Ovary (tissue), 9 donors: ENCODE data around the gene IPO9. TPM values are rescaled to one million over a fixed set of nuclear protein-coding genes. Genes with fewer than 3 reads are reported as not detected.

Experiments used
- DNase-seq, 5 donors: peaks; one replicate each; pipeline ENCODE4 v3.0.0-alpha.2; 2019 to 2020
- H3K27ac ChIP-seq, 2 donors: fragments of 200-600 bp; one replicate each; pipeline versions ENCODE4 v1.5.1 to v1.8.0; 2019 to 2022
- H3K27me3 ChIP-seq: fragments of 200-600 bp; one replicate; pipeline ENCODE4 v1.8.0; 2022
- H3K36me3 ChIP-seq: fragments of 200-600 bp; sonication (generic); one replicate; pipeline ENCODE4 v1.5.1; 2019
- H3K4me1 ChIP-seq: one replicate; pipeline ENCODE4 v1.8.1; 2013; ENCODE audit warnings: mild to moderate bottlenecking, moderate library complexity; ENCODE audit not compliant: insufficient read depth
- H3K4me3 ChIP-seq: fragments of 200-600 bp; sonication (generic); one replicate; pipeline ENCODE4 v1.5.1; 2017
- H3K9me3 ChIP-seq, 2 donors: fragments of 200-600 bp in 1 of 2; sonication (generic) in 1 of 2; one replicate each; pipeline versions ENCODE4 v1.5.1 to v1.8.1; 2013 to 2019; ENCODE audit warnings: mild to moderate bottlenecking in 1 of 2, moderate library complexity in 1 of 2
- EP300 ChIP-seq: sonication (generic); formaldehyde crosslinking; IDR thresholded peaks from one replicate; pipeline ENCODE4 v1.6.1; 2017; ENCODE audit warnings: antibody characterized with exemption
- POLR2A ChIP-seq: fragments of 450-650 bp; IDR thresholded peaks from one replicate; pipeline ENCODE4 v1.6.1; 2017; ENCODE audit warnings: antibody characterized with exemption, mild to moderate bottlenecking, moderate library complexity
- WGBS, 3 donors: extraction: QIAGEN DNeasy Blood & Tissue Kit in 1 of 3; methylation state at CpG; one replicate each; pipeline versions ENCODE4 v1.1.5 to v1.1.7; 2013 to 2017; 5-methylcytosine and 5-hydroxymethylcytosine counted together
- intact Hi-C, 4 donors: fragments of 100-400 bp; cut with DNase I; formaldehyde crosslinking; loops; one replicate each; pipeline versions ENCODE4 v1.11.0 to v1.15.1; 2022 to 2023
- polyA plus RNA-seq, 2 donors: library from polyadenylated mRNA; stranded (reverse); fragments of 200-250 nt in 1 of 2; fragments of 350-450 nt in 1 of 2; fragmentation: Illumina TruSeq in 1 of 2; extraction: RNeasy Lipid Tissue Mini Kit (QIAGEN cat#74804) in 1 of 2; gene quantifications; one replicate each; pipeline ENCODE4 v1.2.3, GENCODE V29; 2013 to 2014
- total RNA-seq, 7 donors: library from RNA; depleted of rRNA in 2 of 7; stranded (reverse); fragments of >200 nt in 2 of 7; fragmentation: NEBNext Ultra II Directional in 3 of 7; extraction: Animal tissue kit (Norgen Biotek cat#: 25700) in 3 of 7; gene quantifications; one replicate each; pipeline versions ENCODE4 v1.1.0 to v1.2.4, GENCODE V29; 2016 to 2023
- TF ChIP-seq, protein P1 (sequence below), 3 donors: fragments of 450-650 bp in 2 of 3; fragments of 200-600 bp in 1 of 3; IDR thresholded peaks; one replicate each; pipeline versions ENCODE4 v1.5.1 to v1.8.0; 2016 to 2022; ENCODE audit warnings: antibody characterized with exemption in 3 of 3, mild to moderate bottlenecking in 1 of 3
- donor health status: DM: no; HTN: no; CAD: no; lungs with moderate emphysema.
- donor health status: DM: no; HTN: no; CAD: no.
- donor health status: Bipolar disorder and iron deficiency.
- donor health status: DM: yes; HTN: yes; CAD: no.
- donor health status: DM: no; HTN: no; CAD: no.
- donor health status: DM: yes; HTN: yes; CAD: no.

Gene IPO9
- total and polyA plus RNA-seq, 9 donors = 12.9 to 43.8 (median 39.4) TPM

DNA sequence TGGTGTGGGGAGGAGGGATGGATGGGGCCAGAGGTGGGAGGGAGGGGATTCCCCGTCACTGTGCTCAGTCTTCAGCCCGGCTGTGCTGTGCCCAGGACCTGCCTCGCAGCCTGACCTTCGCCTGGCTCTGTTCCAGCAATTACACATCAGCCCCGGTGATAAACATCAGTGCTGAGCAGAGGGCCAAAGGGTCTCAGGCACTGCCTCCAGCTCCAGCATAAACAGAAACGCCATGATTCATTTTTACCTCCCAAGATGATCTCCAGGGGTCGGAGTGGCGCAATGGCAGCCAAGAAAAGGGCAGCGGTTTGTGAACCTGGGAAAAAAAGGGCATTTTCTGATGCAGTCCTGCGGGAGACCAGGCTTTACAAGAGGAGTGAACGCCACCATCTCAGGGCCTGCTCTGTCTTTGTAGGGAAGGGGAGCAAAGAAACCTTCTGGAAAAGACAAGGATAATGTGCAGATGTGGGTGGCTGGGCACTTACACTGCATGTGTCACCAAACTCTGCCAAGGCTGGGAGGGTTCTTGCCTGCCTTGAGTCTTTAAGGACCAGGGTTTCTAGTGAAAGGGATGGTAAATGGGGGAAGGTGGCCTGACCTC, 87.8 kb downstream of the IPO9 start:
- DNase-seq = peak; percentile 64 to 84 (median 77)
- Histone ChIP-seq H3K4me1 (peaks cover 60% of the 10 kb centered on the region), H3K27me3 (no peaks in the 10 kb centered on the region), H3K27ac (peak overlapping the region; percentile 47 to 76), H3K9me3 (no peaks in the 10 kb centered on the region), H3K36me3 (no peaks in the 10 kb centered on the region), H3K4me3 (no peak overlapping the region)
- intact Hi-C loops = no loop called here
- TF ChIP-seq, protein P1, sequence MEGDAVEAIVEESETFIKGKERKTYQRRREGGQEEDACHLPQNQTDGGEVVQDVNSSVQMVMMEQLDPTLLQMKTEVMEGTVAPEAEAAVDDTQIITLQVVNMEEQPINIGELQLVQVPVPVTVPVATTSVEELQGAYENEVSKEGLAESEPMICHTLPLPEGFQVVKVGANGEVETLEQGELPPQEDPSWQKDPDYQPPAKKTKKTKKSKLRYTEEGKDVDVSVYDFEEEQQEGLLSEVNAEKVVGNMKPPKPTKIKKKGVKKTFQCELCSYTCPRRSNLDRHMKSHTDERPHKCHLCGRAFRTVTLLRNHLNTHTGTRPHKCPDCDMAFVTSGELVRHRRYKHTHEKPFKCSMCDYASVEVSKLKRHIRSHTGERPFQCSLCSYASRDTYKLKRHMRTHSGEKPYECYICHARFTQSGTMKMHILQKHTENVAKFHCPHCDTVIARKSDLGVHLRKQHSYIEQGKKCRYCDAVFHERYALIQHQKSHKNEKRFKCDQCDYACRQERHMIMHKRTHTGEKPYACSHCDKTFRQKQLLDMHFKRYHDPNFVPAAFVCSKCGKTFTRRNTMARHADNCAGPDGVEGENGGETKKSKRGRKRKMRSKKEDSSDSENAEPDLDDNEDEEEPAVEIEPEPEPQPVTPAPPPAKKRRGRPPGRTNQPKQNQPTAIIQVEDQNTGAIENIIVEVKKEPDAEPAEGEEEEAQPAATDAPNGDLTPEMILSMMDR (IDR thresholded peaks at IDR 0.05) = no peak
- no peak for TF ChIP-seq EP300
- no peak for TF ChIP-seq POLR2A
- 14 to 21% (median 16%) methylated on average over 11 of the region's 11 CpGs for WGBS, 3 donors

DNA sequence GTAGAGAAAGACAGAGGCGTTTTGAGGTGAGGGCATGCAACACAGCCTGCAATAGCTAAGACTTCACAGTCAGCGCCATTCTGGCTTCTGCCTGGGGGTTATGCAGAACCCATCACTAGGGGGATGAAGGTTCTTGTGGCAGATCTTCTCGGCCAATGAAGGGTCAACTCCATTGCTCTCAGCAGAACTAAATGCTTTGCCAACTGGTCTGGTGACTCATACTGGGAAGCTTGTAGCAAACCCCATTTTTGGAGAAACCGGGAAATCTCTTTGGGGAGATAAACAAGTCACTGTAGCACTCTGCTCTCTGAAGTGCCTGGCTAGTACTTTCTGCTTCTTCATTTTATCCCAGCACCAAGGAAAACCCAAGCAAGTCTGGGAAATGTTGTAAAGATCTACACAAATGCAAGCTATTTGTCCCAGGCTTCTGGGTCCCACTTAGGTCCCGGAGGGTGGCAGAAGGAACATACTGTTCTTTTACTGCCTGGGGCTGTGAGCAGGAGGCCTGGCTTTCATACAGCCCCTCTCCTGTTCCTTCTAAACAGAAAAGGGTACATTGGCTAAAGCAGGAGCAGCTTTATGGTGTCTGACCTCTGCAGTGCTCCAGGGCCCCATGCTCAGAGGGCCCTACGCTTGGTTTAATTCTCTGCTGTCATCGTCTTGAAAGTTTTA, 88.5 kb downstream of the IPO9 start:
- DNase-seq = peak in 2 of 5 donors; percentile 53 to 63
- no peaks in the 10 kb centered on the region for H3K36me3 ChIP-seq
- TF ChIP-seq POLR2A = no peak
- peak; percentile 56 for TF ChIP-seq EP300
- TF ChIP-seq, protein P1 (IDR thresholded peaks at IDR 0.05) = no peak
- peak overlapping the region; percentile 63 to 76 for H3K27ac ChIP-seq
- intact Hi-C loops = no loop called here
- no peak overlapping the region for H3K4me3 ChIP-seq
- no peaks in the 10 kb centered on the region for H3K27me3 ChIP-seq
- H3K4me1 ChIP-seq = peaks cover 54% of the 10 kb centered on the region
- WGBS, 3 donors = 31 to 44% (median 33%) methylated on average over 7 of the region's 7 CpGs
- no peaks in the 10 kb centered on the region for H3K9me3 ChIP-seq

DNA sequence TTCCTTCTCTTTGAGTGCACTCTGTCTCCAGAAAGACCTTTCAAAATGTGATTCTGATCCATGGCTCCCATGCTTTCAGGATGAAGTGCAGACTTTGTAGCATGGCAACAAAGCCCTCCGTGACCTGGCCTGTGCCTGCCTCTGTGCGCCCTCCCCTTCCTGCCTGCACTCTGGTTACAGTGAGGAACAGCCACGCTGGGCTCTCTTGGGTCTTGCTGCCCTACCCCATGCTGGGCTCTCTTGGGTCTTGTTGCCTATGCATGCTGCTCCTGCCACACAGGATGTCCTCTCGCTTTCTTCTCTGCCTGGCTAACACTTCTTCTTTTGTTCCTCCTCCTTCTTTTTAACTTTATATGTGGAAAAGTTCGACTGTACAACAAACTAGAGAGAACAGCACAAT, 89.4 kb downstream of the IPO9 start:
- TF ChIP-seq, protein P1 (IDR thresholded peaks at IDR 0.05) = no peak
- TF ChIP-seq POLR2A (no peak), EP300 (no peak)
- DNase-seq = no peak
- WGBS, 3 donors = 74 to 81% (median 74%) methylated on average over 5 of the region's 5 CpGs

DNA sequence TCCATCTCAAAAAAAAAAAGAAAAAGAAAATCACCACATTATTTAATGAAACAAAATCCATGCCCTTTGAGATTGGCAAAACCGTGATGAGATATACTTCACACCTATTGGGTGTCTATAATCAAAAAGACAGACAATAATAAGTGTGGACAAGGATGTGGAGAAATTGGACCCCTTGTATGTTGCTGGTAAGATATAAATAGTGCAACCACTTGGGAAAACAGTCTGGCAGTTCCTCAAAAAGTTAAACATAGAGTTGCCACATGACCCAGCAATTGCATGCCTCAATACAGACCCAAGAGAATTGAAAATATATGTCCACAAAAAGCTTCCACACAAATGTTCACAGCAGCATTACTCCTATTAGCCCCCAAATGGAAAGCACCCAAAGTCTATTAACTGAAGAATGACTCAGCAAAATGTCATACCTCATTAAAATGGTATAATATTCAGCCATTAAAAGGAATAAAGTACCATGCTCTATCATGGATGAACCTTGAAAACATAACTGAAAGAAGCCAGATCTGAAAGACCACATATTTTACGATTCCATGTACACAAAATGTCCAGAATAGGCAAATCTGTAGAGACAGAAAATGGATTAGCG, 93.1 kb downstream of the IPO9 start:
- Histone ChIP-seq H3K36me3 (no peaks in the 10 kb centered on the region), H3K27me3 (no peaks in the 10 kb centered on the region), H3K27ac (no peak overlapping the region), H3K4me1 (peaks cover 28% of the 10 kb centered on the region), H3K9me3 (no peaks in the 10 kb centered on the region), H3K4me3 (no peak overlapping the region)
- TF ChIP-seq EP300 = no peak
- TF ChIP-seq, protein P1 (IDR thresholded peaks at IDR 0.05) = no peak
- TF ChIP-seq POLR2A = no peak
- DNase-seq = no peak
- 90 to 97% (median 96%) methylated on average over 3 of the region's 3 CpGs for WGBS, 3 donors
- intact Hi-C loops = no loop called here

More for the DNA sequence above, 89.4 kb downstream of the IPO9 start:
- Histone ChIP-seq H3K9me3 (no peaks in the 10 kb centered on the region), H3K27me3 (no peaks in the 10 kb centered on the region), H3K27ac (peak overlapping the region; percentile 63 to 76), H3K4me3 (no peak overlapping the region), H3K36me3 (no peaks in the 10 kb centered on the region), H3K4me1 (peaks cover 46% of the 10 kb centered on the region)
- intact Hi-C loops = no loop called here
